HG02938 (cell line): ENCODE results near the gene PGR.
A peak's percentile ranks its signal among the peaks of the same experiment; 100 is the strongest.

Source experiments
- ATAC-seq: cut with Tn5 transposase; IDR thresholded peaks from one replicate; pipeline ENCODE4 v1.9.1; 2021; ENCODE audit warnings: mild to moderate bottlenecking, moderate library complexity; ENCODE audit not compliant: unreplicated experiment

Gene PGR

DNA sequence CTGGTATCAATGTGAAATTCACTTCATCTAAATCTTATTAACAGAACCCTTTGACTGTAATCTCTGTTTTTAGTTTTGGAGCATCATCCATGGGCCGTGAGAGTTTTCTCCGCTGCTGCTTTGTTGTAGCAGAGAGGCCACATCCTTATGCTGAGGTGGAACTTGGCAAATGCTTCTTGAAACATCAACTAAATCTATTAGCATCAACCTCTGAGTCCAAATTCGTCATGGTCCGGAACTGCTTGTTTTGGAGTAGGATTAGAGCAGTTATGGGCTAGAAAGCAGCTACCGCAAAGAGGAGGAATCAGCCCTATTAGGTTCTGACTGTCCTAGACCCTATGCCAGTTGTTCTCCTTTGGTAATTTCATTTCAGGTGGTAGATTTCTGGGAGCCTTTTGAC is 117.7 kb downstream of the PGR start:
- no peak for ATAC-seq

DNA sequence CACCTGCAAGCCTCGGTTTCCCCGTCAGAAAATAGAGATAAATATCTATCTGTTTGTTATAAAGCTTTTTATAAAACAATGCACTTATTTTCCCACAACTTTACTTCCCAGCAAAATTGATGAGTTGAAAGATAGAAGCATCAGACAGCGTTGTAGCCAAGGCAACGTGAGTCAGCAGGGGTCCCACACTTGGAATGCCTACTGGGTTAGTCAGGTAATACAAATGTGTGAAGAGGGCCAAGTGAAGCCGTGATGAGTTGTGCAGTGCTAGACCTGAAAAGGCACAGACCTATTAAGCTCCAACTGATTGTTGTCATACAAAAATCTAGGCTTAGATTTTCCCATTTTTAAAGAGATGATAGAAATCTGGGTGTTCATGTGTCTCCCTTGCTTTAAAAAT is 118.7 kb downstream of the PGR start:
- no peak for ATAC-seq

- no peak for ATAC-seq
Observed at GRCh38 chr11:101009690-101010055, 119.9 kb downstream of the PGR start.

- ATAC-seq = no peak
Observed at GRCh38 chr11:101008961-101009689, 120.5 kb downstream of the PGR start.

- peak; percentile 64 for ATAC-seq
Observed at GRCh38 chr11:101003468-101003867, 126.1 kb downstream of the PGR start.

DNA sequence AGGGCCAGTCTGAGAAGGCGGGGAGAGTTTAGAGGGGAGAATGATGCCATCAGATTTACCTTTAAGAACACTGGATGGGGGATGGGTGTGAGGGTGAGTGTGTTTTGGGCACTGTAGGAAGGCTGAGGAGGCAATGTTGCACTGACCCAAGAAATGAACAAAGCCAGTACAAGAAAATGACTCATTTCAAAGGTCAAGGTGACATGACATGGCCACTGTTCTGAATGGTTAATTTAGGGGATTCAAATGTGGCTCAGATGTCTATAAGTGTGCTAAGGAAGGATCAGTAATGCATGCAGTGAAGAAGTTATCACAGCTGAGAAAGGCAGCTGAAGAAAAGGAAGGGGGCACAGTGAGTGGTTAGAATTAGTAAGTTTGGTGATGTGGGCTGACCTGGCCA is 129.9 kb downstream of the PGR start:
- ATAC-seq = no peak

DNA sequence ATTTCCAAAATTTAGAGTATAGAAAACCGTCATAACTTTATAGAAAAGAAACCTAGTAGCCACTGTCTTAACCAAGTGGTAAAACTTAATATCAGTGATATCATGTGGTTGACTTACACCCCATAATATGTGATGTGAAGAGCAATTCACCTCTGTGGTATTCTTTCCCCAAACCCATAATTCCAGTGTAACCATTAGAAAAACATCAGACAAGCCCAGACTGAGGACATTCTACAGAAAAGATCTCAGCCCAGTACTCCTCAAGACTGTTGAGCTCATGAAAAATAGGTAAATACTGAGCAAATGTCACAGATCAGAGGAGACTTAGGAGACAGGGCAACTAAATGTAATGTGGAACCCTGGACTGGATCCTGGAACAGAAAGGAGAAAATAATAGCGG is 134.6 kb downstream of the PGR start:
- no peak for ATAC-seq

DNA sequence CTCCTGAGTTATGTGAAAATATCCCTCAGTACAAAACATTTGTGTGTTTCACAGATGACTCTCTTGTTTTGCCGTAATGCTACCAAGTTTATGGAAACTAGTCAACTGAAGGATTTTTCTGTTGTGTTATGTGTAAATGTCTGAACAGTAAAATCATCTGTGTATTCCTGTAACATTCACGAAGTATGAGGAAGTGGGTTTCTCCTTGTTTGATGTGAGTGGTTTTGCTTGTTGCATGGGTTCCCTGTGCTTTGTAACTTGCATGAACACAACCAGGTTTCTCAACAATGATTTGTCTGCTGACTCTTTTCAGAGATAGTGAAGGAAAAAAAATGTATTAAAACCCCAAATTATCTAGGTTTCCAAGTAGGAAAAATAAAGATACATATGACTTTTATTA is 138.1 kb downstream of the PGR start:
- no peak for ATAC-seq

GRCh38 chr11:100990931-100991330 is 138.7 kb downstream of the PGR start:
- ATAC-seq = no peak

GRCh38 chr11:100984668-100985067 is 144.9 kb downstream of the PGR start:
- peak; percentile 79 for ATAC-seq

DNA sequence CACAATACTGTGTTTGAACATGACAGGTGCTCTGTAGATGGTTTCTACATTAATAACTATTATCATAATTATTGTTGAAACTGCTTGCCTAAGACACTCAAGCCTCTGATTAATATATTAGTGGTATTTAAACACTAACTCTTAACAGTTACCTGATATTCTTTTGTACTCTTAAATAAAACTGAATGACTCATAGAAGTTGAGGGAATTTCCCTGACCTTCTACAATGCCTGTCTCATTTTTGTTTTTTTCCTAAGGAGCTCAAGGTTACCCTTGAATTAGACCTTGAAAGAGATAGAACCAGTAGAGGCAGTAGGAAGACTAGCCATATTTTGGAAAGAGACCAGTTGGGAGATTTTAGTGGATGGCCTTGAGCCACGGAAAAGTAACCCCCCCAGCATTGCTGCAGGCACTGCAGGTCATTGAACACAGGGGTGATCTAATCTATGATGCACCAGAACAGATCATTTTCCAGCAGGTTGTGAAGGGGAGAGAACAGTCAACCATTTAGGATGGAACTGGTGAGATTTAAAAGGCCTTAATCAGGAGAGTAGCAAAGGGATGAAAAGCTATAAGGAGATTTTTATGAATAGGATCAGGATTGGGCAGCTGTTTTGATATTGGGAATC is 148.3 kb downstream of the PGR start:
- no peak for ATAC-seq

GRCh38 chr11:100980156-100980555 is 149.5 kb downstream of the PGR start:
- ATAC-seq = no peak
